GM18951 (cell line): Measurements from ENCODE around the gene OSBP2.

Experiments
- POLR2A ChIP-seq: IDR thresholded peaks from 4 replicates; pipeline ENCODE4 v1.6.1; 2011; ENCODE audit warnings: mild to moderate bottlenecking; ENCODE audit not compliant: insufficient read length, insufficient read depth; ENCODE audit errors: extremely low read depth
- in situ Hi-C: fragments of 300-500 bp; cut with MboI; formaldehyde crosslinking; loops from one replicate; pipeline ENCODE4 v1.12.0; 2022; ENCODE audit warnings: low sequenced_read_pairs, mixed read lengths, inconsistent platforms; ENCODE audit not compliant: unreplicated experiment

OSBP2 gene

GRCh38 chr22:30843245-30843644, 148.6 kb downstream of the OSBP2 start:
- TF ChIP-seq POLR2A, result no peak
- in situ Hi-C loops, result no loop called here

- in situ Hi-C loops, result no loop called here
- TF ChIP-seq POLR2A, result no peak
Measured at GRCh38 chr22:30847583-30847982, 152.9 kb downstream of the OSBP2 start.

- TF ChIP-seq POLR2A, result no peak
- in situ Hi-C loops, result no loop called here
Measured at GRCh38 chr22:30855266-30855665, 160.6 kb downstream of the OSBP2 start.

GRCh38 chr22:30855677-30856518, 161.2 kb downstream of the OSBP2 start:
- no peak for TF ChIP-seq POLR2A
- in situ Hi-C loops, result no loop called here

GRCh38 chr22:30856741-30857502, 162.2 kb downstream of the OSBP2 start:
- TF ChIP-seq POLR2A, result no peak
- in situ Hi-C loops, result no loop called here

GRCh38 chr22:30857791-30858190, 163.1 kb downstream of the OSBP2 start:
- TF ChIP-seq POLR2A, result no peak
- in situ Hi-C loops, result no loop called here

- in situ Hi-C loops, result no loop called here
- TF ChIP-seq POLR2A, result no peak
Measured at GRCh38 chr22:30858976-30859713, 164.5 kb downstream of the OSBP2 start.

GRCh38 chr22:30859714-30860095, 165.0 kb downstream of the OSBP2 start:
- TF ChIP-seq POLR2A, result no peak
- in situ Hi-C loops, result no loop called here

GRCh38 chr22:30860176-30861105, 165.8 kb downstream of the OSBP2 start:
- no peak for TF ChIP-seq POLR2A
- in situ Hi-C loops, result no loop called here

GRCh38 chr22:30861131-30861530, 166.5 kb downstream of the OSBP2 start:
- TF ChIP-seq POLR2A, result no peak
- in situ Hi-C loops, result no loop called here

- in situ Hi-C loops, result no loop called here
- TF ChIP-seq POLR2A, result no peak
Measured at GRCh38 chr22:30861688-30862552, 167.2 kb downstream of the OSBP2 start.

- TF ChIP-seq POLR2A, result no peak
- in situ Hi-C loops, result no loop called here
Measured at GRCh38 chr22:30863081-30863833, 168.6 kb downstream of the OSBP2 start.
